Activated CD8-positive, alpha-beta T cell treated with anti-CD3 and anti-CD28 coated beads for 36 hours (primary cell): ENCODE data around the gene SSRP1. TPM values are rescaled to one million over a fixed set of nuclear protein-coding genes. Genes with fewer than 3 reads are reported as not detected.

Experiments
- ATAC-seq: fragments of 200-7000 bp; cut with Tn5 transposase; one replicate; pipeline ENCODE4 v1.10.0; 2021; ENCODE audit warnings: mild to moderate bottlenecking, moderate library complexity
- CTCF ChIA-PET: fragments of 350-600 bp; sonication (Branson Sonifier 250); formaldehyde crosslinking; loops from one replicate; lab custom pipeline; 2021; ENCODE audit warnings: antibody characterized with exemption; lab: Charles Lee
- POLR2A ChIA-PET: fragments of 350-600 bp; sonication (Branson Sonifier 250); formaldehyde crosslinking; loops from one replicate; lab custom pipeline; 2021; ENCODE audit warnings: antibody characterized with exemption; lab: Charles Lee
- DNase-seq: peaks from one replicate; pipeline ENCODE4 v3.0.0-alpha.2; 2020
- H3K27ac Mint-ChIP-seq: one replicate; pipeline ENCODE4 v1.8.0; 2021; ENCODE audit warnings: mild to moderate bottlenecking, mixed read lengths
- H3K27me3 Mint-ChIP-seq: one replicate; pipeline ENCODE4 v1.8.0; 2021; ENCODE audit warnings: mixed read lengths
- H3K36me3 Mint-ChIP-seq: one replicate; pipeline ENCODE4 v1.8.0; 2021; ENCODE audit warnings: low read depth, mixed read lengths
- H3K4me1 Mint-ChIP-seq: one replicate; pipeline ENCODE4 v1.8.0; 2021; ENCODE audit warnings: low read depth, mixed read lengths
- H3K4me3 Mint-ChIP-seq: one replicate; pipeline ENCODE4 v1.8.0; 2021; ENCODE audit warnings: mild to moderate bottlenecking, moderate library complexity, mixed read lengths
- H3K9me3 Mint-ChIP-seq: one replicate; pipeline ENCODE4 v1.8.0; 2021; ENCODE audit warnings: mixed read lengths
- intact Hi-C: fragments of 100-400 bp; cut with micrococcal nuclease; formaldehyde crosslinking; loops from one replicate; pipeline ENCODE4 v1.10.0; 2022
- total RNA-seq, 2 experiments: library from RNA; stranded (reverse); gene quantifications; one replicate each; pipeline ENCODE4 v1.2.3, GENCODE V29; 2021
- TF ChIP-seq, protein P1 (sequence below): fragments of 200-600 bp; IDR thresholded peaks from one replicate; pipeline ENCODE4 v1.8.0; 2022; ENCODE audit warnings: antibody characterized with exemption, mild to moderate bottlenecking

Gene SSRP1
- total RNA-seq, 2 experiments from 2014 or later, result 284 to 290 TPM

DNA sequence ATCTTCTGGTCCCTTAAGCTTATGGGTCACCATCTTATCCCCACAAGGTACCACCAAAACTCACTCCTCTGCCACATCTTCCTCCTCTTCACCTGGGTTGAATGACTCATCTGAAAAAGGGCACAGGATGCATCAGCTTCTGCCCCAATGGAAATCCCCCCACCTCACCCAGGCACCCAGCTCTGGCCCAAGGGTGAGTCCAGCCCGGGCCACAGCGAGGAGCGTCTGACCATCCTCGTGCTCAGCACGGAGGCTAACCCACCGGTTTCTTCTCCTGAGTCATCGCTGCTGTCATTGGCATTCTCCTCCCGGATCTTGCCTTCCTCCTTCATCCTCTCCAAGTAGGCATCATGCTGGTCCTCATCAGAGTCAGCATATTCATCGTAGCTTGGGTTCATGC lies 5.7 kb downstream of the SSRP1 start:
- TF ChIP-seq, protein P1, sequence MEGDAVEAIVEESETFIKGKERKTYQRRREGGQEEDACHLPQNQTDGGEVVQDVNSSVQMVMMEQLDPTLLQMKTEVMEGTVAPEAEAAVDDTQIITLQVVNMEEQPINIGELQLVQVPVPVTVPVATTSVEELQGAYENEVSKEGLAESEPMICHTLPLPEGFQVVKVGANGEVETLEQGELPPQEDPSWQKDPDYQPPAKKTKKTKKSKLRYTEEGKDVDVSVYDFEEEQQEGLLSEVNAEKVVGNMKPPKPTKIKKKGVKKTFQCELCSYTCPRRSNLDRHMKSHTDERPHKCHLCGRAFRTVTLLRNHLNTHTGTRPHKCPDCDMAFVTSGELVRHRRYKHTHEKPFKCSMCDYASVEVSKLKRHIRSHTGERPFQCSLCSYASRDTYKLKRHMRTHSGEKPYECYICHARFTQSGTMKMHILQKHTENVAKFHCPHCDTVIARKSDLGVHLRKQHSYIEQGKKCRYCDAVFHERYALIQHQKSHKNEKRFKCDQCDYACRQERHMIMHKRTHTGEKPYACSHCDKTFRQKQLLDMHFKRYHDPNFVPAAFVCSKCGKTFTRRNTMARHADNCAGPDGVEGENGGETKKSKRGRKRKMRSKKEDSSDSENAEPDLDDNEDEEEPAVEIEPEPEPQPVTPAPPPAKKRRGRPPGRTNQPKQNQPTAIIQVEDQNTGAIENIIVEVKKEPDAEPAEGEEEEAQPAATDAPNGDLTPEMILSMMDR, result no peak
- no peaks in the 10 kb centered on the region for H3K27me3 Mint-ChIP-seq
- H3K4me1 Mint-ChIP-seq, result peaks cover 70% of the 10 kb centered on the region
- ChIA-PET POLR2A (interaction anchor here (0.7 kb wide), 1 partner anchor 16 kb away, joined by 3 read pairs; no protein-coding TSS in a partner anchor), CTCF (interaction anchor here (1.0 to 1.4 kb wide), 3 partner anchors 13 to 470 kb away, joined by 3 to 4 read pairs (median 3); no protein-coding TSS in a partner anchor)
- H3K4me3 Mint-ChIP-seq, result no peak overlapping the region
- DNase-seq (peak; percentile 46), ATAC-seq (peak; percentile 19)
- H3K9me3 Mint-ChIP-seq, result no peaks in the 10 kb centered on the region
- peak overlapping the region; percentile 80 for H3K27ac Mint-ChIP-seq
- intact Hi-C loops, result no loop called here
- peaks cover 97% of the 10 kb centered on the region for H3K36me3 Mint-ChIP-seq

DNA sequence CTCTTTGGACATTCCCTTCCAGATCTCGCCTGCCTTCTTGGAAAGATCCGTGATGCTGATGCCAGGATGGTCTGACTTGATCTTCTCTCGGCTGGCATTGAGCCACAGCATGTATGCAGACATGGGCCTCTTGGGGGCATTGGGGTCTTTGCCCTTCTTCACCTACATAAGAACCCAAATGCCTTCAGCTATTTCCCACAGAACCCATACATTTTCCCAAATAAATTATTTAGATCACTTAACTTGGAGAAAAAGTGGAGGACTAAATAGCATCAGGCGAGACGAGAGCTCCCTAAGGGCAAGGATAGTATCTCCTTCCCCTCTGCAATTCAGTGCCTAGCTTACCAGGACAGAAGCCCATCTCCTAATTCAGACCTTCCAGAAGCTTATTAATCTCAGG lies 8.0 kb downstream of the SSRP1 start:
- Mint-ChIP-seq H3K4me3 (no peak overlapping the region), H3K9me3 (no peaks in the 10 kb centered on the region), H3K36me3 (peaks cover 74% of the 10 kb centered on the region), H3K27me3 (no peaks in the 10 kb centered on the region), H3K4me1 (peaks cover 60% of the 10 kb centered on the region), H3K27ac (peak overlapping the region; percentile 4)
- intact Hi-C loops, result no loop called here
- ATAC-seq (no peak), DNase-seq (no peak)
- TF ChIP-seq, protein P1, result no peak
- ChIA-PET POLR2A (no interaction called here), CTCF (no interaction called here)

DNA sequence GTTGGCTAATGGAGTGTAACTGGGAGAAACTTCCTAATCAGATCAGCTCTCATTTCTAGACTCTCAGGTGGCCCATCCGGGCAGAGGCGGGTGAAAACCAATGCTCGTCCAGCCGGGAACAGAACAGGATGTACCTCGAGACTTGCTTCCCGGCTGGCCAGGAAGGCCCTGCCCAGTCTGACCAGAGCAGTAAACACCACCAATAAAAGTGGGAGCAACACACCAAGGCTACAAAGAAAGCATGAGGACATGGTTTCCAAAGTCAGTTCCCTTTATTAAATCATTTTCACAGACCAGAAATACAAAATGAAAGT lies 10.0 kb downstream of the SSRP1 start:
- ChIA-PET CTCF (interaction anchor here (0.8 to 1.2 kb wide), 9 partner anchors 8 to 202 kb away, joined by 3 to 5 read pairs (median 4); partner anchors contain the start of genes P2RX3 and SSRP1), POLR2A (interaction anchor here (1.3 to 5.8 kb wide), 4 partner anchors 10 to 18 kb away, joined by 3 to 63 read pairs (median 21); partner anchors contain the start of gene SSRP1)
- Mint-ChIP-seq H3K4me1 (peaks cover 58% of the 10 kb centered on the region), H3K27me3 (no peaks in the 10 kb centered on the region), H3K36me3 (peaks cover 58% of the 10 kb centered on the region), H3K9me3 (no peaks in the 10 kb centered on the region), H3K4me3 (peak overlapping the region; percentile 89), H3K27ac (peak overlapping the region; percentile 98)
- DNase-seq, result no peak
- intact Hi-C loops, result no loop called here
- TF ChIP-seq, protein P1, result no peak
- ATAC-seq, result no peak

DNA sequence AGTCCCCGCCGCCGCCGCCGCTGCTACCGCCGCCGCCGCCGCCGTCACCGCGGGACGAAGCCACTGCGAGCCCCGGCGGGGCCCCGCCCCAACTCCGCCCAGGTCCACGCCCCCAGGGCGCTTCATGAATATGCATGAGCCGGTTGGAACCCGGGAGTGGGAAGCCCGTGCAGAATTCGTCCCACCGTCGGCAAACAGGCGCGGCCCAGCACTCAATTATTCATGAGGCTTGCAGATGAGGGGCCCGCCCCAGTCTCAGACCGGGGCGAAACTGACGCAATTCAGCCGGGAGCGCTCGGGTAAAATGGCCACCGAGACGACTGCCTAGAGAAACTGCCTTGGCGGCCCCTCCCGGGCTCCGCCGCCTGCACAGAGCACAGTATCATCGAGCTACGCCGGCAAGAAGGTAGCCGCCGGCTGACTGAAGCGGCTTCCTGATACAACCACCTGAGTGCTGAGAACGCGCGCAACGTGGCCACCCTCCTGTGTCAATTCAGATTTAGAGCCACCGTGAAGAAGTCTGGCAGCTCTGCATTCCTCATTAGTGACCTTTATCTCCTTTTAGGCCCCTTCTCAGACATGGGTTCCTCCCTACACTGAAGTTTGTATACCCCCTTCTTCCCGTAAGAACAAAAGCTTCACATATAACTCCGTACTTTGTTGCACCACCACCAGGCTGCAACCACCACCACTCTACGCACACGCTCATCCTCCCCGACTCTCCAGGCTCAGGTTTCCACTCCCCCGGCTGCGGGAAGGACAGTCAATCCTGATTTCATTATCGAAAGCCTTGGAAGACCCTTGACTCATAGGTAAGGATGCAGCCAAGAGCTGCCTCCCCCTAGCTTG lies 10.6 kb downstream of the SSRP1 start, which contains the start of gene TNKS1BP1:
TNKS1BP1 (minus strand) TSS at position 67 of the 849 bp plus-strand sequence. CDS start 3,067 bp downstream, outside the sequence.
- ChIA-PET CTCF (interaction anchor here (0.8 to 1.2 kb wide), 8 partner anchors 9 to 202 kb away, joined by 3 to 5 read pairs (median 4); partner anchors contain the start of genes P2RX3 and SSRP1), POLR2A (interaction anchor here (0.7 to 5.8 kb wide), 7 partner anchors 10 to 417 kb away, joined by 3 to 63 read pairs (median 4); partner anchors contain the start of gene SSRP1)
- TF ChIP-seq, protein P1, result no peak
- H3K36me3 Mint-ChIP-seq, result peaks cover 54% of the 10 kb centered on the region
- ATAC-seq, result peak; percentile 86
- H3K4me1 Mint-ChIP-seq, result peaks cover 52% of the 10 kb centered on the region
- DNase-seq, result peak; percentile 94
- H3K4me3 Mint-ChIP-seq, result peak within 1 kb of the TSS; percentile 89
- intact Hi-C loops, result no loop called here
- no peaks in the 10 kb centered on the region for H3K9me3 Mint-ChIP-seq
- no peaks in the 10 kb centered on the region for H3K27me3 Mint-ChIP-seq
- peak within 1 kb of the TSS; percentile 98 for H3K27ac Mint-ChIP-seq
